K562 (cell line): Measurements from ENCODE around the gene ZNF609. TPM values are rescaled to one million over a fixed set of nuclear protein-coding genes. Genes with fewer than 3 reads are reported as not detected.

Source experiments
- ARID3B ChIP-seq: fragments of 250-450 bp; sonication (Bioruptor Pico); IDR thresholded peaks from 2 replicates; pipeline ENCODE4 v1.4.0; 2020; ENCODE audit warnings: borderline replicate concordance
- ATF6 ChIP-seq: sonication (generic); formaldehyde crosslinking; IDR thresholded peaks from 2 replicates; pipeline ENCODE4 v1.4.0; 2020; ENCODE audit warnings: mild to moderate bottlenecking, missing genetic modification reagents
- CREB1 ChIP-seq, 2 experiments: sonication (generic) in 1 of 2; formaldehyde crosslinking in 1 of 2; IDR thresholded peaks; 2 replicates each; pipeline versions ENCODE4 v1.6.1 to v1.8.0; 2012 to 2022; ENCODE audit warnings: inconsistent platforms in 1 of 2, mild to moderate bottlenecking in 1 of 2, missing genetic modification reagents in 1 of 2, moderate library complexity in 1 of 2
- DDX20 ChIP-seq: fragments of 450-650 bp; IDR thresholded peaks from 2 replicates; pipeline ENCODE4 v1.6.1; 2016; ENCODE audit warnings: missing genetic modification characterization, low read depth, mild to moderate bottlenecking, missing compliant biosample characterization, moderate library complexity
- EHMT2 ChIP-seq: fragments of 450-650 bp; IDR thresholded peaks from 2 replicates; pipeline ENCODE4 v1.6.1; 2018; ENCODE audit warnings: antibody characterized with exemption
- ELF2 ChIP-seq: fragments of 250-450 bp; sonication (Bioruptor Pico); IDR thresholded peaks from 2 replicates; pipeline ENCODE4 v1.5.0; 2021; ENCODE audit warnings: mild to moderate bottlenecking
- EP400 ChIP-seq: fragments of 450-650 bp; IDR thresholded peaks from 2 replicates; pipeline ENCODE4 v1.6.1; 2017; ENCODE audit warnings: antibody characterized with exemption, mild to moderate bottlenecking, moderate library complexity
- MTA2 ChIP-seq: fragments of 450-650 bp; IDR thresholded peaks from 2 replicates; pipeline ENCODE4 v1.6.1; 2016; ENCODE audit warnings: low read depth
- MXD1 ChIP-seq: fragments of 250-450 bp; sonication (Bioruptor Pico); IDR thresholded peaks from 2 replicates; pipeline ENCODE4 v1.8.0; 2021; ENCODE audit warnings: borderline replicate concordance, mild to moderate bottlenecking, moderate library complexity; ENCODE audit not compliant: poor library complexity, severe bottlenecking
- NCOR1 ChIP-seq: fragments of 450-650 bp; IDR thresholded peaks from 2 replicates; pipeline ENCODE4 v1.6.1; 2016; ENCODE audit warnings: mild to moderate bottlenecking, moderate library complexity
- PRDM10 ChIP-seq: fragments of 450-650 bp; IDR thresholded peaks from 2 replicates; pipeline ENCODE4 v1.6.1; 2018; ENCODE audit not compliant: partially characterized antibody
- RBM25 ChIP-seq: fragments of 200-400 bp; formaldehyde crosslinking; IDR thresholded peaks from 2 replicates; pipeline ENCODE4 v1.6.1; 2018; ENCODE audit warnings: low read length, low read depth, moderate library complexity; ENCODE audit not compliant: severe bottlenecking
- SIN3A ChIP-seq, 2 experiments: fragments of 150-350 bp in 1 of 2; IDR thresholded peaks; 2 replicates each; pipeline ENCODE4 v1.6.1; 2011 to 2016; ENCODE audit warnings: borderline replicate concordance in 2 of 2, low read depth in 2 of 2, low read length in 2 of 2, mild to moderate bottlenecking in 2 of 2, moderate library complexity in 2 of 2; ENCODE audit not compliant: control insufficient read depth in 1 of 2
- SMARCE1 ChIP-seq: fragments of 450-650 bp; IDR thresholded peaks from 2 replicates; pipeline ENCODE4 v1.7.1; 2016; ENCODE audit warnings: mild to moderate bottlenecking
- SNIP1 ChIP-seq: fragments of 450-650 bp; IDR thresholded peaks from 2 replicates; pipeline ENCODE4 v1.7.1; 2017; ENCODE audit warnings: low read depth, mild to moderate bottlenecking
- SP1 ChIP-seq: sonication (generic); formaldehyde crosslinking; IDR thresholded peaks from 2 replicates; pipeline ENCODE4 v1.8.1; 2022; ENCODE audit warnings: mild to moderate bottlenecking, missing genetic modification reagents
- SRSF1 ChIP-seq: fragments of 200-400 bp; formaldehyde crosslinking; IDR thresholded peaks from 2 replicates; pipeline ENCODE4 v1.6.1; 2017; ENCODE audit warnings: mild to moderate bottlenecking, low read depth, low read length, moderate library complexity
- TBL1XR1 ChIP-seq, 2 experiments: IDR thresholded peaks; 2 replicates each; pipeline ENCODE4 v1.6.1; 2012; ENCODE audit warnings: improper control_type of control experiment in 2 of 2, low read length in 2 of 2, mild to moderate bottlenecking in 1 of 2
- TCF7 ChIP-seq: sonication (generic); IDR thresholded peaks from 2 replicates; pipeline ENCODE4 v1.6.1; 2016; ENCODE audit warnings: antibody characterized with exemption, borderline replicate concordance
- ZNF232 ChIP-seq: sonication (generic); formaldehyde crosslinking; IDR thresholded peaks from 2 replicates; pipeline ENCODE4 v1.8.0; 2022; ENCODE audit warnings: mild to moderate bottlenecking, missing genetic modification reagents
- ZNF239 ChIP-seq: fragments of 250-450 bp; sonication (Bioruptor Pico); IDR thresholded peaks from 2 replicates; pipeline ENCODE4 v1.4.0; 2020; ENCODE audit warnings: mild to moderate bottlenecking
- polyA plus RNA-seq, 8 experiments: library from polyadenylated mRNA; depleted of rRNA in 4 of 8; stranded (reverse) in 5 of 8; unstranded in 3 of 8; fragments of >200 nt; fragmentation: Nextera tagmentation in 2 of 8; fragmentation: Illumina TruSeq in 1 of 8; extraction: Ambion mirVana in 2 of 8; extraction: Trizol in 1 of 8; gene quantifications; 2 replicates each; pipeline versions ENCODE4 v1.2.1 to v1.2.3, GENCODE V29; 2011 to 2014; ENCODE audit warnings: inconsistent platforms in 1 of 8, missing spikeins in 1 of 8
- total RNA-seq, 7 experiments: library from RNA; depleted of rRNA in 6 of 7; stranded (reverse); fragments of >200 nt in 6 of 7; fragmentation: Illumina TruSeq in 2 of 7; extraction: Trizol in 2 of 7; gene quantifications; 2 replicates each; pipeline versions ENCODE4 v1.2.1 to v1.2.3, GENCODE V29; 2011 to 2021; ENCODE audit warnings: low replicate concordance in 1 of 7

The ZNF609 gene
- total and polyA plus RNA-seq, 9 of the 15 experiments (the other 6 are each of a cell fraction or from before 2014, with no cell fraction given), result 3.0 to 38.7 (median 17.8) TPM

- peak; percentile 57; the same call in 1 of the 2 replicates for TF ChIP-seq EP400
- no peak for TF ChIP-seq RBM25
- no peak for TF ChIP-seq ARID3B (CRISPR knock-in tag)
- peak; percentile 78 for TF ChIP-seq SMARCE1
- TF ChIP-seq EHMT2, result peak; percentile 79
- no peak for TF ChIP-seq SIN3A (IDR thresholded peaks at IDR 0.05; ENCODE audit: borderline replicate concordance in 2 of 2, control insufficient read depth in 1 of 2, low read depth in 2 of 2, low read length in 2 of 2)
- TF ChIP-seq SRSF1, result no peak
- TF ChIP-seq MTA2, result peak; percentile 70
- TF ChIP-seq TBL1XR1 (IDR thresholded peaks at IDR 0.05; ENCODE audit: low read length in 2 of 2), result peak; percentile 87 to 95
- TF ChIP-seq ATF6 (CRISPR knock-in tag), result no peak
- TF ChIP-seq NCOR1, result peak; percentile 96
- TF ChIP-seq ZNF239 (CRISPR knock-in tag), result no peak
- 0 out of 2 replicates have a peak, but pooled peaks have one; percentile 20 for TF ChIP-seq SP1 (CRISPR knock-in tag)
- TF ChIP-seq SNIP1, result no peak
- no peak for TF ChIP-seq MXD1 (CRISPR knock-in tag)
- peak; percentile 58; the same call in 1 of the 2 replicates for TF ChIP-seq CREB1 (IDR thresholded peaks at IDR 0.05)
- no peak for TF ChIP-seq CREB1 (CRISPR knock-in tag; IDR thresholded peaks at IDR 0.05)
- TF ChIP-seq ELF2, result no peak
- no peak for TF ChIP-seq DDX20
- TF ChIP-seq PRDM10, result peak; percentile 8
- TF ChIP-seq TCF7, result no peak
- TF ChIP-seq ZNF232 (CRISPR knock-in tag), result no peak
These were observed 1.4 kb downstream of the ZNF609 start (continued) for GRCh38 chr15:64461721-64462162.
